ENCODE measurements around the gene B2M. TPM values are rescaled to one million over a fixed set of nuclear protein-coding genes. Genes with fewer than 3 reads are reported as not detected.
A peak's percentile ranks its signal among the peaks of the same experiment; 100 is the strongest.

Gene B2M
- total and polyA plus RNA-seq, 10 of the 15 experiments (the other 5 are each of a cell fraction or from before 2014, with no cell fraction given), result 2,901 to 22,794 (median 8,374) TPM

- TF ChIP-seq BRCA1 (IDR thresholded peaks at IDR 0.05; ENCODE audit: low read depth, low read length), result no peak
- TF ChIP-seq CBX5 (IDR thresholded peaks at IDR 0.05; ENCODE audit: low read depth), result no peak
- TF ChIP-seq CTCF (IDR thresholded peaks at IDR 0.05 in 2 of 3, conservative IDR thresholded peaks at IDR 0.05 in 1 of 3; ENCODE audit: control insufficient read depth in 2 of 3, extremely low read depth in 1 of 3, insufficient read depth in 1 of 3, low read depth in 3 of 3, low read length in 3 of 3), result no peak
- TF ChIP-seq CUX1 (IDR thresholded peaks at IDR 0.05; ENCODE audit: insufficient replicate concordance, low read depth, low read length), result no peak
- TF ChIP-seq JUNB (IDR thresholded peaks at IDR 0.05), result peak; percentile 85
- no peak for TF ChIP-seq SMAD1 (IDR thresholded peaks at IDR 0.05; ENCODE audit: low read depth, partially characterized antibody)
- no peak for TF ChIP-seq E2F4 (IDR thresholded peaks at IDR 0.05; ENCODE audit: low read depth, low read length)
- TF ChIP-seq KLF5 (IDR thresholded peaks at IDR 0.05; ENCODE audit: partially characterized antibody), result no peak
- TF ChIP-seq IRF4 (IDR thresholded peaks at IDR 0.05; ENCODE audit: low read depth, low read length), result 0 out of 2 replicates have a peak, but pooled peaks have one; percentile 74
- TF ChIP-seq IRF3 (IDR thresholded peaks at IDR 0.05), result no peak
- no peak for TF ChIP-seq RB1 (IDR thresholded peaks at IDR 0.05; ENCODE audit: borderline replicate concordance)
- no peak for TF ChIP-seq PBX3 (IDR thresholded peaks at IDR 0.05; ENCODE audit: insufficient replicate concordance, low read depth, low read length)
- TF ChIP-seq RCOR1 (conservative IDR thresholded peaks at IDR 0.05; ENCODE audit: low read depth, low read length), result no peak
- peak; percentile 65 for TF ChIP-seq BCL11A (IDR thresholded peaks at IDR 0.05; ENCODE audit: low read depth, low read length)
- TF ChIP-seq NR2F1 (conservative IDR thresholded peaks at IDR 0.05), result no peak
- TF ChIP-seq ZNF274 (IDR thresholded peaks at IDR 0.05; ENCODE audit: insufficient read depth, insufficient read length), result no peak
- no peak for TF ChIP-seq RAD51 (IDR thresholded peaks at IDR 0.05)
- TF ChIP-seq MEF2A (IDR thresholded peaks at IDR 0.05; ENCODE audit: insufficient read depth, low read depth, low read length), result peak; percentile 20; the same call in 1 of the 2 replicates
- no peak for TF ChIP-seq ZNF384 (IDR thresholded peaks at IDR 0.05; ENCODE audit: borderline replicate concordance, low read depth, low read length)
- TF ChIP-seq PML (IDR thresholded peaks at IDR 0.05; ENCODE audit: low read length), result no peak
- no peak for TF ChIP-seq ZSCAN29 (IDR thresholded peaks at IDR 0.05)
- TF ChIP-seq CHD1 (IDR thresholded peaks at IDR 0.05; ENCODE audit: low read depth, low read length), result no peak
- no peak for TF ChIP-seq YY1 (IDR thresholded peaks at IDR 0.05; ENCODE audit: low read depth, low read length)
Measured at GRCh38 chr15:44722011-44722410, 10.7 kb downstream of the B2M start (continued).
